Gastrocnemius medialis (tissue), 4 donors: ENCODE results near the gene DBT.

Source experiments
- POLR2A ChIP-seq, 2 donors: fragments of 450-650 bp; IDR thresholded peaks; one replicate each; pipeline ENCODE4 v1.6.1; 2017; ENCODE audit warnings: antibody characterized with exemption in 2 of 2, mild to moderate bottlenecking in 2 of 2, moderate library complexity in 2 of 2
- TF ChIP-seq, protein P1 (sequence below), 5 experiments: fragments of 450-650 bp in 3 of 5; fragments of 200-600 bp in 2 of 5; sonication (generic) in 2 of 5; IDR thresholded peaks in 4 of 5; conservative IDR thresholded peaks in 1 of 5; 1 replicate in 4 of 5; 2 replicates in 1 of 5; pipeline ENCODE4 v1.5.1; 2016 to 2019; ENCODE audit warnings: antibody characterized with exemption in 5 of 5, mild to moderate bottlenecking in 3 of 5, moderate library complexity in 3 of 5

GRCh38 chr1:100296140-100296539 is 46.5 kb upstream of the DBT start:
- TF ChIP-seq, protein P1, sequence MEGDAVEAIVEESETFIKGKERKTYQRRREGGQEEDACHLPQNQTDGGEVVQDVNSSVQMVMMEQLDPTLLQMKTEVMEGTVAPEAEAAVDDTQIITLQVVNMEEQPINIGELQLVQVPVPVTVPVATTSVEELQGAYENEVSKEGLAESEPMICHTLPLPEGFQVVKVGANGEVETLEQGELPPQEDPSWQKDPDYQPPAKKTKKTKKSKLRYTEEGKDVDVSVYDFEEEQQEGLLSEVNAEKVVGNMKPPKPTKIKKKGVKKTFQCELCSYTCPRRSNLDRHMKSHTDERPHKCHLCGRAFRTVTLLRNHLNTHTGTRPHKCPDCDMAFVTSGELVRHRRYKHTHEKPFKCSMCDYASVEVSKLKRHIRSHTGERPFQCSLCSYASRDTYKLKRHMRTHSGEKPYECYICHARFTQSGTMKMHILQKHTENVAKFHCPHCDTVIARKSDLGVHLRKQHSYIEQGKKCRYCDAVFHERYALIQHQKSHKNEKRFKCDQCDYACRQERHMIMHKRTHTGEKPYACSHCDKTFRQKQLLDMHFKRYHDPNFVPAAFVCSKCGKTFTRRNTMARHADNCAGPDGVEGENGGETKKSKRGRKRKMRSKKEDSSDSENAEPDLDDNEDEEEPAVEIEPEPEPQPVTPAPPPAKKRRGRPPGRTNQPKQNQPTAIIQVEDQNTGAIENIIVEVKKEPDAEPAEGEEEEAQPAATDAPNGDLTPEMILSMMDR (IDR thresholded peaks at IDR 0.05 in 4 of 5, conservative IDR thresholded peaks at IDR 0.05 in 1 of 5): no peak
- TF ChIP-seq POLR2A (IDR thresholded peaks at IDR 0.05): no peak
